Hematopoietic multipotent progenitor cell treated with erythropoietin and hydrocortisone succinate and interleukin-3 and kit ligand, for 15 days (in vitro differentiated cells): ENCODE results near the gene PTDSS2.
"Not testable (repeated sequence)": the region's sequence is repeated elsewhere in the genome, so short reads cannot be mapped to it uniquely, and the experiment has no call there.

Experiments used
- DNase-seq: peaks from one replicate; pipeline ENCODE4 v3.0.0-alpha.2; 2015; ENCODE audit warnings: low spot score

Gene PTDSS2

DNA sequence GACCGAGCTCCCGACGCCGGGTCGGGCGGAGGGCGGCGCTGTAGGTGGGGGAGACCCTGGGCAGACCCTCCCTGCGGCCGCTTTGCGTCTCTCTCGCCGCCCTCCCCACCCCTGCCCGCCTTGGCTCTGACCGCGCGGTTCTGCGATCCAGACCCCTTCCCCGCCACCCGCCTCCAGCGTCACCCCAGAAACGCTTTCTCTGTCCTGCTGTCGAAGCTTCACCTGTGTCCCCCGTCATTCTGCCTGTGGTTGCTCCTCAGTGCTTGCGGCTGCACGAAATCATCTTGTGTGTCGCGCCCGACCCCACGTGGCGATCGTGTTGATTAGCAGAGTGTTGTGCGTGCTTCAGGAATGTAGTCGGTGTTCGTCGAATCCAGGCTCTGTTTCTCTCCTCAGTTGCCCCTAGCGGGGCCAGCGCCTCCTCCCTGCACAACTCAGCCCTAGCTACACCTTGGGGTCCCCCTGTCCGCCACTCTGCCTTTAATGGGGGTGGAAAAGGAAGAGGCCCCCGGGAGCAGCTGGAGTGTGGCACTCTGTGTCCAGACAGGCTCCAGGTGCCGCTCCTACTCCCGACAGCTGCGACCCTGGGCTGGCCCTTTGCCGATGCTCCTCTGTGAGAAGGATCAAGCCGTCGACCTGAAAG is 851 bp downstream of the PTDSS2 start:
- DNase-seq = peak; percentile 52

GRCh38 chr11:451738-452137 is 1.7 kb downstream of the PTDSS2 start:
- no peak for DNase-seq

DNA sequence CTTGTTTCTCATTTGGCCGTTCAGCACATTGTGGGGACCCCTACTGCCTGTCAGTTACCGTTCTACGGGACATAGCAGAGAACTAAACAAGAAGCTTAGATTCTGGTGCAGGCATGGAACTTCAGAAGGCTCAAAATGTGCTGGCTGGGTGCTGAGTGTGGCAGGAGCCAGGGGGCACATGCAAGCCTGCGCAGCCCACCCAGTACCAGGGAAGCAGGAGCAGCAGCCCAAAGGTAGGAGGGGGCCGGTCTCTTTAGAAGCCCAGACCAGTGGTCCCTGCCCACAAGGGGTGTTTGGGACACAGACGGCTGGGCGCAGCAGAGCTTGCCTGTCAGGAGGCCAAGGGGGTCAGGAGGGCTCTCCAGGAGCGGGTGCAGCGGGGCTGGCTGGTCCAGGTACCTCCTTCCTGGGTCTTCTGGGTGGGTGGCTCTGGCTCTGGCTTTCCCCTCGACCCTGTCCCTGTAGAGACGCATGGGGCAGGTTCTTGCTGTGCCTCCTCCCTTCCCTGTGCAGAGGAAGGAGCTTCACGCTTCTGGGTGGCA is 2.2 kb downstream of the PTDSS2 start:
- no peak for DNase-seq

GRCh38 chr11:452916-453527 is 2.9 kb downstream of the PTDSS2 start:
- no peak for DNase-seq

GRCh38 chr11:453564-453963 is 3.5 kb downstream of the PTDSS2 start:
- no peak for DNase-seq

DNA sequence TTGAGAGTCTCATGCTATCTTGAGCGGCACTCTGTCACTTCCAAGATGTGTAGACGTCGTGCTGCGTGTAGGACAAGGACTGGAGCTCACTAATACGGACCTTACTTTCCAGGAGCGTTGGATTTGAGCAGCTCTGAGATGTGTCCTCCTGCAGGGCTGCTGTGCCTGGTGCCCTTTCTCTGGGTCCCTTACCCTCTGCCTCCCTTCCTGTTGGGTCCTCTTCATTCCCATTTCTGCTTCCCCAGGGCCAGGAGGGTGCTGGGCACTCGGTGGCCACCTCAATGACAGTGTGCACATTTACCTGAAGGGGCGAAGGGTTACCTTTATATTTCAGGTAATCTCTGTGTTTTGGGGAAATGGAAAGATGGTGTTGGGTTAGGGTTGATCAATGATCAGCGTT is 4.0 kb downstream of the PTDSS2 start:
- no peak for DNase-seq

DNA sequence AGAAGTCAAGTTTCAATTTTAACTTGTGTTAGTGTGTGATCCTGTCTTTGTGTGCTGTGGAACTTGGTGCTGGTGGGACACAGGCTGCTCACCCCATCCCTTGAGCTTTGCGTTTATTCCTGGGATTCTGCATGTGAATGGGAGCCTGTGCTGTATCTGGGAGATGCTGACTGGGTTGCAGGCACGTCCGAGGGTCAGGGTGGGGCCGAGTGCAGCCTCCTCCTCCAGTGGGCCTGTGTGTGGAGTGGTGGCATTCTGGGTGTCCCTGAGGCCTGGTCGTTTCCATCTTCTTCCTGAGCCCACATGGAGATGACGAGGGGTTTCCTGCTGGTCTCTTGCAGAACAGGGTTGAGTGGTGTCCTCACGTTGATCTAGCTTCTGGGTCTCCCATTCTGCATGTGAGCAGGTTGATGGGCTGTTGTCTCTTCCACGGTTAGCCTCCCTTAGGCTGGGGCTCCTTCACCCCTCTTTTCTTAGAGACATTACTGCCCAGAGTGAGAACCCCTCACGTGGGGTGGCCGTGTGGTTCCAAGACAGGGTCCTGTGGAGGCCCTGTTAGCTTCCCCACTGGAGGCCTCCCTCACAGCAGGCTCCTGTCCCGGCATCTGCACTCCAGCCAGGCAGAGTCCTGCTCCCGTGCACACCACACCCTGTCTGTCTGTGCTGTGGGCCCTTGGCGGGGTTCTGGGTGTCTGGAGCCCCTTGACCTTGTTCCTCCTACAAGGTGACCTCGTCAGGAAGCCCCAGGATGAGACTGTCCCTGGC is 4.9 kb downstream of the PTDSS2 start:
- DNase-seq = no peak

DNA sequence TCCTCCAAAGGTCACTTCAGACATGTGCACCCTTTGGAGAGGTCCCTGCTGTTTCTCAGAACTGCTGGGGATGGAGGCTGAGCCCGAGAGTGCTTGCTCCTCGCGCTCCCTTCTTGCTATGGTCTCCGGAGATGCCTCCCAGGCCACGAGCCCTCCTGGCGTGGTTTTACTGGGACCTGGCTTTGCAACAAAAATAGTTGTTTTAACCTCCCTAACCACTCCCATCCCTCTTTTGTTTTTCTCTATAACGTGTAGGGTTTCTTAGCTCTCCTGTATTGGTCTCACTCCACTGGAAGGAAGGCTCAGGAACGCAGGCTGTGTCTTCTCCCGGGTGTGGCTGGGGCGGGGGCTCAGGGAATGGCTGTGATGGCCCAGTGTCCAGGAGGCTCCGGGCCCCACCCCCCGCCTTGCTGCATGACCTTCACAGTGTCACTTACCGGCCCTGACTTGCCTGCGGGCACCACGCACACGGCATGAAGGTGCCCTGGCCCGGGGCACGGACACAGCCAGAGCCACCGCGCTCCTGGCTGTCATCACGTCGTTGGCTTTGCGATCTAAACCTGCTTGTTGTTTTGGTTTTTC is 5.6 kb downstream of the PTDSS2 start:
- DNase-seq = no peak

DNA sequence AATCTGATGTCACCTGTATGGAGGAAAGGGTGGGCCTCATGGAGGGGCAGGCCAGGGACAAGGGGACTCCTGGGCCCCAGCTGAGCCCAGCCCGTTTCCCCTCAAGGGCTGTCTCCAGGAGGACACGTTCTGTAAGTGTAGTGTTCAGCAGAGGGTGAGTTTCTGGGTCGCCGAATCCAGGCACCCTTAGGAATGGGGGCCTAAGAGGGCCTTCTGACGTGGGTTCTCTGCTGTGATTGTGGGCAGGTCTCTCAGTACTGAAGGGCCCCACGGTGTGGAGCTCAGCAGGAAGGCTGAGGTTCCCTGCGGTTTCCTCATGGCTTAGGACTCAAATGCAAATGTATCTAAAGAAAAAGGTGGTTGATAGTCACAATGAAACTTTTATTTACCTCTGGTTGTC is 6.5 kb downstream of the PTDSS2 start:
- DNase-seq = no peak

- no peak for DNase-seq
These were observed 7.2 kb downstream of the PTDSS2 start for GRCh38 chr11:457111-457760.

- no peak for DNase-seq
These were observed 9.6 kb downstream of the PTDSS2 start for GRCh38 chr11:459511-460220.

- DNase-seq = peak; percentile 37
These were observed 10.5 kb downstream of the PTDSS2 start for GRCh38 chr11:460331-461199.

GRCh38 chr11:461626-462025 is 11.5 kb downstream of the PTDSS2 start:
- no peak for DNase-seq

GRCh38 chr11:462107-462890 is 12.2 kb downstream of the PTDSS2 start:
- DNase-seq = no peak

- no peak for DNase-seq
These were observed 14.2 kb downstream of the PTDSS2 start for GRCh38 chr11:464316-464715.

- DNase-seq = no peak
These were observed 15.9 kb downstream of the PTDSS2 start for GRCh38 chr11:465896-466530.

DNA sequence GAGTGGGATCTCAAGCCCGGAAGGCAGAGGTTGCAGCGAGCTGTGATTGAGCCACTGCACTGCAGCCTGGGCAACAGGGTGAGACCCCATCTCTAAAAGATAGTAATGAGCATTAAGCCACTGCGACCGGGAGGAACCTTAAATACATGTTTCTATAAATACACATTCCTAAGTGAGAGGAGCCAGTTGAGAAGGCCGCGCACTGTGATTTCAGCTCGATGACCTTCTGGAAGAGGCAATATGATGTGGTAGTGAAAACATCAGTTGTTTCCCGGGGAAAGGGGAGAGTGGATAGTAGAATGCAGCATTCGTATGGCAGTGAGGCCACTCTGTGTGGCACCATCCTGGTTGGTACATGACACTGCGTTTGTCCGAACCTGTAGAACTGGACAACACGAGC is 18.0 kb downstream of the PTDSS2 start:
- no peak for DNase-seq

- no peak for DNase-seq
These were observed 18.4 kb downstream of the PTDSS2 start for GRCh38 chr11:468493-468892.

DNA sequence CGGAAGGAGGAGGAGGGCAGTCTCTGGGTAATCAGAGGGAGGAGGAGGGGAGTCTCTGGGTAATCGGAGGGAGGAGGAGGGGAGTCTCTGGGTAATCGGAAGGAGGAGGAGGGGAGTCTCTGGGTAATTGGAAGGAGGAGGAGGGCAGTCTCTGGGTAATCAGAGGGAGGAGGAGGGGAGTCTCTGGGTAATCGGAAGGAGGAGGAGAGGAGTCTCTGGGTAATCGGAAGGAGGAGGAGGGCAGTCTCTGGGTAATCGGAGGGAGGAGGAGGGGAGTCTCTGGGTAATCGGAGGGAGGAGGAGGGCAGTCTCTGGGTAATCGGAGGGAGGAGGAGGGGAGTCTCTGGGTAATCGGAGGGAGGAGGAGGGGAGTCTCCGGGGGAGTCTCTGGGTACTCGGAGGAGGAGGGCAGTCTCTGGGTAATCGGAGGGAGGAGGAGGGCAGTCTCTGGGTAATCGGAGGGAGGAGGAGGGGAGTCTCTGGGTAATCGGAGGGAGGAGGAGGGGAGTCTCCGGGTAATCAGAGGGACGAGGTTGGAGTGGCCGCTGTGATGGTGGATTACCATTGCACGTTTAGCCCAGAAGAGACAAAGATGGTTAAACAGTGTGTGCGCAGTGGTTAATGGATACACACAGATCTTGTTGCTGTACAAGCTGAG is 19.1 kb downstream of the PTDSS2 start:
- not testable (repeated sequence) for DNase-seq
